Measurements from ENCODE around the gene ADGRV1. TPM values are rescaled to one million over a fixed set of nuclear protein-coding genes. Genes with fewer than 3 reads are reported as not detected.
A peak's percentile ranks its signal among the peaks of the same experiment; 100 is the strongest.
"Not testable (repeated sequence)": the region's sequence is repeated elsewhere in the genome, so short reads cannot be mapped to it uniquely, and the experiment has no call there.

ADGRV1 gene
- total RNA-seq, 2 donors from 2014 or later, result 1.4 TPM; not detected in 1

GRCh38 chr5:91058155-91058554 is 499.6 kb downstream of the ADGRV1 start:
- H3K36me3 ChIP-seq, result no peaks in the 10 kb centered on the region
- no peak for DNase-seq (ENCODE audit: low spot score)
- no peak overlapping the region for H3K27ac ChIP-seq
- no peak overlapping the region for H3K4me3 ChIP-seq
- ATAC-seq (ENCODE audit: insufficient number of reproducible peaks, low FRiP score, low read depth), result no peak
- peaks cover 0 to 12% of the 10 kb centered on the region in 2 donors for H3K4me1 ChIP-seq (ENCODE audit: control insufficient read depth in 1 of 2, low read depth in 2 of 2)
- no peaks in the 10 kb centered on the region for H3K27me3 ChIP-seq (replicated peaks; ENCODE audit: insufficient read depth)
- no peaks in the 10 kb centered on the region for H3K9me3 ChIP-seq
- no peak for TF ChIP-seq CTCF (IDR thresholded peaks at IDR 0.05)

GRCh38 chr5:91058575-91058974 is 500.0 kb downstream of the ADGRV1 start:
- Histone ChIP-seq H3K36me3 (no peaks in the 10 kb centered on the region), H3K27me3 (replicated peaks; ENCODE audit: insufficient read depth) (no peaks in the 10 kb centered on the region), H3K27ac (no peak overlapping the region), H3K9me3 (no peaks in the 10 kb centered on the region), H3K4me1 (ENCODE audit: control insufficient read depth in 1 of 2, low read depth in 2 of 2) (peaks cover 0 to 14% of the 10 kb centered on the region in 2 donors), H3K4me3 (no peak overlapping the region)
- ATAC-seq (ENCODE audit: insufficient number of reproducible peaks, low FRiP score, low read depth) (no peak), DNase-seq (ENCODE audit: low spot score) (no peak)
- TF ChIP-seq CTCF (IDR thresholded peaks at IDR 0.05), result no peak

GRCh38 chr5:91059409-91059808 is 500.8 kb downstream of the ADGRV1 start:
- Histone ChIP-seq H3K4me1 (ENCODE audit: control insufficient read depth in 1 of 2, low read depth in 2 of 2) (peaks cover 0 to 23% of the 10 kb centered on the region in 2 donors), H3K27ac (no peak overlapping the region), H3K27me3 (replicated peaks; ENCODE audit: insufficient read depth) (no peaks in the 10 kb centered on the region), H3K36me3 (no peaks in the 10 kb centered on the region), H3K9me3 (no peaks in the 10 kb centered on the region), H3K4me3 (no peak overlapping the region)
- DNase-seq (ENCODE audit: low spot score), result no peak
- ATAC-seq (ENCODE audit: insufficient number of reproducible peaks, low FRiP score, low read depth), result no peak
- TF ChIP-seq CTCF (IDR thresholded peaks at IDR 0.05), result no peak

GRCh38 chr5:91061094-91061493 is 502.5 kb downstream of the ADGRV1 start:
- ATAC-seq (ENCODE audit: insufficient number of reproducible peaks, low FRiP score, low read depth) (no peak), DNase-seq (ENCODE audit: low spot score) (no peak)
- H3K4me3 ChIP-seq, result no peak overlapping the region
- TF ChIP-seq CTCF (IDR thresholded peaks at IDR 0.05), result no peak
- no peak overlapping the region for H3K27ac ChIP-seq
- H3K27me3 ChIP-seq (replicated peaks; ENCODE audit: insufficient read depth), result no peaks in the 10 kb centered on the region
- peaks cover 0 to 40% of the 10 kb centered on the region in 2 donors for H3K4me1 ChIP-seq (ENCODE audit: control insufficient read depth in 1 of 2, low read depth in 2 of 2)
- no peaks in the 10 kb centered on the region for H3K9me3 ChIP-seq
- H3K36me3 ChIP-seq, result no peaks in the 10 kb centered on the region

GRCh38 chr5:91061946-91062562 is 503.5 kb downstream of the ADGRV1 start:
- ATAC-seq (ENCODE audit: insufficient number of reproducible peaks, low FRiP score, low read depth) (no peak), DNase-seq (ENCODE audit: low spot score) (no peak)
- peaks cover 0 to 40% of the 10 kb centered on the region in 2 donors for H3K4me1 ChIP-seq (ENCODE audit: control insufficient read depth in 1 of 2, low read depth in 2 of 2)
- H3K4me3 ChIP-seq, result no peak overlapping the region
- no peaks in the 10 kb centered on the region for H3K36me3 ChIP-seq
- no peaks in the 10 kb centered on the region for H3K27me3 ChIP-seq (replicated peaks; ENCODE audit: insufficient read depth)
- no peaks in the 10 kb centered on the region for H3K9me3 ChIP-seq
- no peak overlapping the region for H3K27ac ChIP-seq
- TF ChIP-seq CTCF (IDR thresholded peaks at IDR 0.05), result no peak

- ATAC-seq (ENCODE audit: insufficient number of reproducible peaks, low FRiP score, low read depth), result peak; percentile 22
- H3K9me3 ChIP-seq; H3K36me3 ChIP-seq; H3K27me3 ChIP-seq (replicated peaks; ENCODE audit: insufficient read depth); DNase-seq (ENCODE audit: low spot score): not testable (repeated sequence)
- H3K4me1 ChIP-seq (ENCODE audit: control insufficient read depth in 1 of 2, low read depth in 2 of 2), result peaks cover 0 to 40% of the 10 kb centered on the region in 2 donors
- peak overlapping the region; percentile 16 for H3K4me3 ChIP-seq
- peak overlapping the region; percentile 68 to 72 for H3K27ac ChIP-seq
Measured at GRCh38 chr5:91063098-91063690, 504.6 kb downstream of the ADGRV1 start.
